SKM-1 treated with dmso at 0.1 percent for 144 hours (cell line): ENCODE measurements around the gene TWIST2.

Experiments used
- DNase-seq: peaks from one replicate; lab custom pipeline; 2025; ENCODE audit not compliant: unreplicated experiment; lab: John Stamatoyannopoulos, UW

The TWIST2 gene

DNA sequence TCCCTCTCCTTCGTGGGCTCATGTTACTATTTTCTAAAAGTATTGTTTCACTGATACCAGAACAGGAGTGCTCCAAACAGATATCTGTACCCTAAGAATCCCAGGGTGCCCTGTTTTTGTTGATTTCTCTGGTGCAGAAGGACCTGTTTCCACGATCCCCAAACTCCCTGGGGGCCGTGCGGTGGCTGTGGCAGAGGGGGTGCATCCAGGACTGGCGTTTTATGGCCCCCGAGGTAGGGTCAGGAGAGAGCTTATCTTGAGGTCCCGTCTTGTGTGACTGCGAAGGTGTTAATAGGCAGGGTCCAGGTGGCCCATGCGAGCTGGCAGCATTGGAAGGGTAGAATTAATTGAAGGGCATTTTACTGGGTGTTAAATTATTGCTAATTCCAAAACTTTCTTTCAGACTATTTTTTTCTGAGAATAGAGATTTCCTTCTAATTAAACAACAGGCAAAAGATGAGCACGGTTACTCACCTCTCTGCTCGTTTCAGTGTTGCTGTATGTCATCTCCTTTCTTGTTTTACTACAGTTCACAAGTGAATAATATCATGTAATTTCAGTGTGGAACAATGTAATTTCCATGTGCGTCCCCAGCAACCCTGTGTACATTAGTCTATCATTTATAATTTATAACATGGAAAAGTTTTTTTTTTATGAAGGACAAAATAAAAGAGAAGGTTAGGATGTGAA is 8.2 kb downstream of the TWIST2 start:
- DNase-seq = no peak

DNA sequence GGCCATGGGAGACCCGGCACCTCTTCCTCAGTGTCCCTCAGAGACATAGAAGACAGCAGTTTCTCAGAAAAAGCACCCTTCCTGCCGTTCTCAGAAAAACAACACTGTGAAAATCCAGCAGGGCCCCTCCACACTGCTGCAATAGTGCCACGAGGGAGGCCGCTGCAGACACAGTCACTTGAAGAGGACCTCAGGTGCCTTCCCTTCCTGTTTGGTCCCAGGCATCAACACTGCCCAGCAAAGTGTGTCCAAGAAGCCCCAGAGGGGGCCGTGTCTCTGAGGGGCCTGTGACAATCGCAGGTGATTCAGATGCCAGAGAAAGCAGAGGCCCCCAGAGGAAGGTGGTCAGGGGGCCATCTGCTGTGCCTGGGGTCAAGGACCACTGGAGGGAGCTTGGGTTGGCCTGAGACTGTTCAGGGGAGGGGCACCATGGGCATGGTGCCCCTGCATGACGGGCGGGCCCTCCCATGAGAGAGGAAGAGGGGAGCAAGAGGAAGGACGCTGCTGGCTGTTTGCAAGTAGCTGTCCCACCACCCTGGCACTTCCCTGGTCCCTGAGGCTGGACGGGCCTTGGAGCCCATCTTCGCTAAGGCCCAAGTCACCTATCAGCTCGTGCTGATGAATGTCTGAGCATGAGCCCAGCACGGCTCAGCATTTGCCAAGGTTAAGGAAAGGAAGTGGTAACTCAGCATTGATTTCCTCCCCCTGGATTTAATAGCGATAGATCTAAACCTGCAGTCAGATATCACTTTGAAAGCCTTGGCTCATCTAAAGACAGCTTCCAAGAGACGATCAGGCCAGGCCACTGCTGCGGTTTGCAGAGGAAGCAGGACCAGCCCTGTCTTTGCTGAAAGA is 9.1 kb downstream of the TWIST2 start:
- DNase-seq = no peak

DNA sequence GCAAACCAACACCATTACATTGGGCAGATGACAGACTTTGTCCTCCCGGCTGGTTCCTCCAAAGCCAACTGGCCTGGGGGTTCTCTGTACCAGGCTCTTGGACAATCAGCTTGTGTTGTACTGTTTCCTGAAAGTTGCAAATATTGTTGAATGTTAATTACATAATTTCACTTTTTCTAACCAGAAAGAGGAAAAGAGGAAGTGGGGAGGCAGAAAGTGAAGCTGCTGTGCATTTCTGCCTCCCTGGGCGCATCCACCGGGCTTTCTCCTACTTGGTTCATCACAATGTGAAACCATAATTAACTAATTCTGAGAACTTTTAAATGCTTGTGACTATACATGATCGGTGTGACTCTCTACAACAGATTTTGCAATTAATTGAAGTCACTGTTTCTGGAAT is 10.1 kb downstream of the TWIST2 start:
- peak; percentile 34 for DNase-seq

DNA sequence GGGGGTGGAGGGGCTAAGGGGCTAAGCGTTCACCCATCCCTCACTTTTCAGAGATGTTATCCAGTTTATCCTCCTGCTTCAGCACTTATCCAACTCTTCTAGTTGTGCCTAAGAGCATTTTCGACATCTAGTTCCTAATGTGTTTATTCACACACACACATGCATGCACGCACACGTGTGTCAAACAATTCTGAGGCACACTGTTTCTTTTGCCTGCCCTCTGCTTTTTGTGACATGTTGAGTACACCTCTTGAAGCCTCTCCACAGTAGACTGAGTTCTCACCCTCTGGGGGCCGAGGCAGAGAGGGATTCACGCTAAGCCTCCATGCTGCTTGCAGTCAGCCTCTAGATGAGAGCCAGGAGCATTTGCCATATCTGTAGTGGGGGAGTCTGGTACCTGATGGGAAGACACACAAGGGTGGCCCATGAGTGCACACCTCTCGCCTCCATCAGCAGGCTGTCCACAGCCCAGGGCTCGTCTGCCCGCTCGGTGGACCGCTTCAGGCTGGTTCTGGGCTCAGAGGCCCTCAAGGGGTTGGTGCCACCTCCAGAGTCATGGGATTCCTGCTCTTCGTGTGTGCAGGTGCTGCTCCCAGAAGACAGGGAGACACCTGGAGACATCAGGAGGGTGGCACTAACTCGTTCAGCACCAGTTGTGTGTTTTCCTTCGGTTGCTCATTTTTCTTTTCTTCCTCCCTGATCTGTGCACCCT is 11.9 kb downstream of the TWIST2 start:
- no peak for DNase-seq

DNA sequence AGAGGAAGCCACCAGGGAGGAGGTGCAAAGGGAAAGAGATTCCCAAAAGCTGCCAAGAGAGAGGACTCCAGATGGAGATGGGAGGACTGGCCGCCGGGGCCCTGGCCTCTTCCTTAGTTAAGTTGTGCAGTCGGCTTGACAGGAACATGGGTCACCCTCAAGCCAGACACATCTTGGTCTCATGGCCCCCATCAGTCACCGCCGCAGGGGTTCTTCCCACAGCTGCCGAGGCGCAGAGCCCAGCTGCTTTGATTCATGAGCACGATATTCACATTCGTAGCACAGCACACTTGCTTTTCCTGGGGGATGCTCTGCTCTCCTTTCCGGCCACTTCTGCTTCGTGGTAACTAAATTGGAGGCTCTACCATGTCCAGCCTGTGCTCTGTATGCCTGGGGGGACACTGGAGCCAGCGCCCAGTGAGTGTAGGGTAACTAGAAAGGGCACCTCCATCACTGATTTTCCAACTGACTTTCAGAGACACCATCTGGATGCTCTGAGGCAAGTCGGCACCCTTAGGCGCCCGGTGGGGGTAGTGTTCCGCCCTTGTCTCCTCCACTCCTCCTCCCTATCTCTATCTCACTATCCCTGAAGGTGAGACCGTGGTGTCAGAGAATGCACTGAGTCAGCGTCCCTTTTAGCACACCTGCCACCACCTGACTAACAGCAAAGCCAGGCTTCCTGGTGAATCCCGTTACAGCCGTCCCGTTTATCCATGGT is 13.3 kb downstream of the TWIST2 start:
- no peak for DNase-seq

DNA sequence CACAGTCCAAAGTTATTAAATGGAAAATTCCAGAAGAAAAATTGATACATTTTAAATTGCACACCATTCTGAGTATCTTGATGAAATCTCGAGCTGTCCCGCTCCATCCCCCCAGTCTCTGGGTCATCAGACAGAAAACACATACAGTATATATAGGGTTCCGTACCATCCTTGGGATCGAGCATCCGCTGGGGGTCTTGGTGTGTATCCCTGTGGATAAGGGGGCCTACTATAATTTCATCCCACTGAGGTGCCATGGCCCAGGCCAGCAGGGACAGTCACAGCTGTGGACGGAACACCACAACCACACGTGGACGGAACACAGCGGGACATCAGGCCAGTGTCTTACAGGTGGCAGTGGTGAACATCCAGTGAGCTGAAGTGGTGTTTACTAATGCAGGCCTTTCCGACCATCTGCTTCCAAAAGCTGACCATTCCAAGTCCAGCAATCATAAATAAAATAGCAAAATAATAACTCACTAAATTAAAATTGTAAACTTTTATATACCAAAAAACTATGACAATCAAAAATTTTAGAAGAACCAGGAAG is 14.0 kb downstream of the TWIST2 start:
- DNase-seq = no peak

DNA sequence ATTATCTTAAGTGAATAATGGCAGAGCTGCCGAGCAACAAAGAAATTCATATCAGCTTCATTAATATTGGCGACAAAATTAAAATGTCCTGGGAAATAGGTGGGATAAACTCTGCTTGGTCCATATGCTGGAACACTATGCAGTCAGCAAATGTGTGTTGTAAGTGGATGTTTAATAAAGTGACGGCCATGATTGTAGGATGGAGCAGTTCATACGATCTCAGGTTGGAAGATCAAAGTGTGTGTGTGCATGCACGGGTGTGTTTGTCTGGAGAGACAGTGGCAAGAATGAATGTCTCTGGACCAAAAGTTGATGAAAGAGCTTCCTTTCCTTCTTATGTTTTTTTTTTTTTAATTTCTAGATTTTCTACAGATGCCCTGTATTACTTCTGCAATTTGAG is 14.8 kb downstream of the TWIST2 start:
- DNase-seq = no peak

DNA sequence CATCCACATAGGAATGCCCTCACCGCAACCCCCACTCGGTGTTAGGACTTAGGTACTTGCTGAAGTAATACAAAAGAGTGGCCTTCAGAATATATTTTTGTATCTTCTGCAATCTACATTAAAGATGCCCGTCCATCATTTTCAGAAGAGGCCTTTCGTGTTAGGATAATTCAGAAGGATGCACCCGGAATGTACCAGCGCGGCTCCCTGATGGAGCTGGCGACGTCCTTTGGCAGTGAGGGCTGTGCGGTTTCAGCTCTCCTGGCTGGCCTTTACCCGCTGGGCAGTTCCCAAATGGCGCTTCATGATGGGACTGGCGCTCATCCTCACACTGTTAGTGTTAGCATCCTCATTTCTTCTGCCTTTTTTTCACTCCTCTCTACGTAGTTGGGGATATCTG is 15.3 kb downstream of the TWIST2 start:
- no peak for DNase-seq

DNA sequence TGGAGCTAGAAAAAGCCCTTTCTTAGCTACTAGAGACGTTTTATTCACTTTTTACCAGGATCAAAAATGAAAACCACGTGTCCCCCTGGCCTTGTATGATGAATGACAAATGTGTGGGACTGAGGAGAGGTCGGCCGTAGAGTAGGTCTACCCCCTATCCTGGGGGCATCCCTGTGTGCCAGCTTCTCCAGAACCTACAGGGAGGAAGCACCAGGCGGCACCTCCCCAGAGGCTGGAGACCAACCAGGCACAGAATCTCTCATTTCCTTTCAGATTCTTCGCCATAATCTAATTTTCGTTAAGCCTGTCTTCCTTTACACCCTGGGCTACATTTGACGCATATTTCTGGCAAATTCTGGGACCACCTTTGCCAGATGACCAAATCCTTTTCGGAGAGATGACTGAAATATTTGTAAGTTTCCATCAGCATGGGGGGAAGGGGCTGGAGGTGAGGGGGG is 15.9 kb downstream of the TWIST2 start:
- DNase-seq = no peak

DNA sequence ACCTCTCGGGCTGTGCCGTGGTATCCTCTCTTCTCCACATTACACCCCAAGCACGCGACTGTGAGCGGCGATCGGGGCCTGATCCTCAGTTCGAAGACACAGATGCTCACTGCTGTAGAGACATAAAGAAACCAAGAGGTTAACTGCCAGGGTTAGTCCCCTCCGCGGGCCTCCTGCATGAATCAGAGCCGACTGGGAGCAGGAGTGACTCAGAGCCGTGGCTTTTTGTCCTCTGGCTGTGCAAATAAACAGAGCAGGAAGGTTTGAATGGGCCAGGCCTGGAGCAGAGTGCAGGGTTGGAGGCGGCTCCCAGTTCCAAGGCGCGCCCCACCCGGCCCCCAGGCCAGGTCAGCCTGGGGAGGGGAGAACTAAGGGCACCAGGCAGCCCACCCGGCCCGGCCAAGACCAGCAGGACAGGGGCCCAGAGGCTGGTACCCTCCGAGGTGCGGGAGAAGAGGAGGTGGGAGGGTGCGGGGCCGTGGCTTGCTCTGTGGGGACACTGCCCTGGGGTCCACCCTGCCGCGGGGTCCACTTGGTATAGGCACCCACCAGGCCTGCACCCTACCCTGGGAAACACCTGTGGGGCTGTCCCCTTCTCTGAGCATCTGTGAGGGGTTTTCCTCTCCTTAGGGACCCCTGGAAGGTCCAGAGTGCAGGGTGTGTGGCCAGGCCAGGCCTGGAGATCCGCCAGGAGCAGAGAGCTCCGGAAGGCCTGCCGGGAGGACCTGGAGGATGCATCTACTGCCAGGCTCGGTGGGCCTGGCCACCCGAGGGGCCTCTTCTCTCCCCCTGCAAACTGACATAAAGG is 16.5 kb downstream of the TWIST2 start:
- no peak for DNase-seq

DNA sequence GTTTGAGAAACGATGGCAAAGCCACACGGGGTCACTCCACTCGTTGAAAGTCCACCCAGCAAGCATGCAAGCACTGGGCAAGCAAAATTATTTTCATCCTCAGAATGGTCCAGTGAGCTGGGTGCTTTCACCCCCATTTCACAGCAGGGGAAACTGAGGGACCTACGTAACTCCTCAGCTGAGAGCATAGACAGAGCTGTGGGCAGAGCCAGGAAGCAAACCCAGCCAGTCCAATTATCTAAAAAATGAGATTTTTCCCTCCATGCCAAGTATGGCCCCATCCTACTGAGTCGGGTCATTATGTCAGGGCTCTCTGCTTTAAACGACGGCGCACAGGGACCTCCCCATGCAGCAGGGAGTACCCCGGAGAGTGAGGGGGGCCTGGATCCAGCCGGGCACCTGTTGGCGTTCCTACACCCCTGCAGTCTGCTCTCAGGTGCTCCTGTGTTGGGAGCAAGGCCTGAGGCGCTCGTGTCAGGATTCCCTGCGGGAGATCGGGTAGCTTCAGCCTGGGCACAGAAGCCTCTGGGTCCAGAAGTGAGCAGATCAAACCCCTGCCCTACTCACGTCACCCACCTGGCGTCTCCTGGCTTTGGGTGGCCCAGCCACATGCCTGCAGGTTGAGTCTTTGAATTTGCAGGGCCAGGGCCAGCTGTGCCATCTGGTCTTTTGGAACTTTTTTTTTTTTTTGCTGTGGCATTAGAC is 17.3 kb downstream of the TWIST2 start:
- DNase-seq = no peak

DNA sequence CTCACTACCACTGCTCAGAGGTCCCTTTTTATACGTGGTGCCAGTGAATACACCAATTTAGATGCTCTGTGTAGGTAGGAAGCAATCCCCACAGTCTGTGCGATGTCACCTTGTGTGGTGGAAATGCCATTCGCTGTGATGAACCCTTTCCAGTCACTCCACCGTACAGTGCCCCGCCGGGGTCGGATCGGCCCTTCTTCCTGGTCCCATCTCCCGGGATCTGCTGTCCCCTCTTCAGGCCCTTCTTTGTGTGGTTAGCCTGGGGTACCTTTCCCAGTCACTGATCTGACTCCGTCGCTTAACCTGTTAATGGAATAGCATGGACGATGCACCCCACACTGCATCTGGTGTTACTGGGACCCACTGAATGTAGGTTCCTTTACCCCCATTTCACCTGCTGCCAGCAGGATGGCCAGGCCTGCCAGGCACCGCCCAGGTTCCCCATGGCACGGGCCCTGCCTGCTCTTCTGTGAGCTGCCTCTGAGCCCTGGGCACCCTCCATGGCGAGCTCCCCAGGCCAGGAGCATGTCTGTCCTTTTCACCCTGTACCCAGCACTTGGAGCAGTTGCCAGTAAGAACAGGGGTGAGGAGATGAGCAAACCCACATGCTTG is 18.0 kb downstream of the TWIST2 start:
- no peak for DNase-seq

DNA sequence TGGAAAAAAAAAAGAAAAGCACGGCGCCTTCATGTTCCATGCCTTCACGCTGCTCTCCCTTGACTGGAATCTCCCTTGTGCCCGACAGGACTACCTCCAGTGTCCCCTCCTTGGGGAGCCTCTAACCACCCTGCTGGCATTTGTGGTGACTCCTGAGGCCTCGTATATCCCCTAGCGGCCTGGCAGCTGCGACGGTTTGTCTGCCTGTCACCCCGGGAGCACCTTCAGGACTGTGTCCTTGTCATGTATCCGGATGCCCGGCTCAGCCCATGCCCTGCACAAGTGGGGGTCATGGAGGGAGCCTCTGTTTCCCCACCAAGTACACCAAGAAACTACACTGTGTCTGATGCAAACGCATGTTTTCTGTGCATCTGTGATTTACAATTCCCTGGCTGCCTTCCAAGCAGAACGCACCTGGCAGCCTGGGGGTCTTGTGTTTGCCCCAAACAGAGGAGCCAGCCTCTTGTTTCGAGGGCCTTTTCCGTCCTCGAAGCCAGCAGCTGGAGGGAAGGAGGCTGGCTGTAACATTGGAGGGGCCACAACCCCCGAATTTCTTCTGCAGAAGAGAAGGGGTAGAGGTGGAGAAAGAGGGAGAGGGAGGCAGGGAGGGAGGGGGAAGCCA is 18.9 kb downstream of the TWIST2 start:
- no peak for DNase-seq

DNA sequence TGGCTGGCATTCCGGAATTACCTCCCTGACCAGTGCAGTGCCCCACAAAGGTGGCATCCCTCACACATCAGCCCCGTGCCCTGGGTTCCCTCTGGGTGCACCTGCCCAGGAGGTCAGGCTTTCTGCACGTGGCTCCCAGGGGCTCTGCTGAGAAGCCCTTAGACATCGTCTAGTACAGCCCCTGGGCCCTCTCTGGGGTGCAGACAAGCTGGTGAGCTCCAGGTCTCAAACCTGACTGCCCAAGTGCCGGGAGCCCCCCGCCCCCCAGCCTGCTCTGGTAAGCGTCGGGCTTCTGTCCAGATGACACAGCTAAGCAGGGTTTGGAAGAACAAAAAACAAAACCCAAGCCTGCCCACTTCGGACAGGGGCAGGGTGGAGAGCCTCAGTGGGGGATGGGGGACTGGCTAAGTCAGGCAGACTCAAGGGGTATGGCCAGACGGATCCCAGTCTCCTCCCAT is 20.2 kb downstream of the TWIST2 start:
- no peak for DNase-seq

DNA sequence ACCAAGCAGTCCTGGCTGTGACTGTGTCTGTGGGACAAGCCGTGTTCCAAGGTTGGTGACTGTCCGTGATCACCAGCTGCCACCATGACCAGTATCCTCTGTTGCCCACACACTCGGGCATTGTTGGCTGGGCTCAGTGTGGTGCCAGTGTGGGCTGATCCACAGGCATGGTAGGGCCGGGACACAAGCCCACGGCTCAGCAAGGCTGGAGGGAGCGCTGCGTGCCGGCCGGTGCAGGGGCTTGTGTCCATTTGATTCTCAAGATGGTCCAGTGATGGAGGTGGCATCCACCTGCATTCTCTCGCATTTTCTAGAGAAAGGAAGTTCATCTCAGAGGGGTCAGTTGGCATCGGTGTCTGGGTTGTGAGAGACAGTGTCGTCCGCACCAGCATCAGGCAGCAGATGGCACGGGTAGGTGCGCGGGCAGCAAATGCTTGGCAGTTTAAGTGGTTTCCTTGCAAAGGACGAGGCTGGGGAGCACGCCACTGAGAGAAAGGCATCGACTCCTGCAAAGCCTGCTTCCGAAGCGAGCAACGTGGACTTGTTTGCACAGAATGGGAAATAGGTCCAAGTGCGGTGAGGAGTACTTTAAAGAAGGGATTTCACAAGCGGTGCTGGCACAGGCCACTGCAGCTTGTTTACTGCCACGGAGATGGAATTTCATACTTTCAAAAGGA is 20.9 kb downstream of the TWIST2 start:
- no peak for DNase-seq

DNA sequence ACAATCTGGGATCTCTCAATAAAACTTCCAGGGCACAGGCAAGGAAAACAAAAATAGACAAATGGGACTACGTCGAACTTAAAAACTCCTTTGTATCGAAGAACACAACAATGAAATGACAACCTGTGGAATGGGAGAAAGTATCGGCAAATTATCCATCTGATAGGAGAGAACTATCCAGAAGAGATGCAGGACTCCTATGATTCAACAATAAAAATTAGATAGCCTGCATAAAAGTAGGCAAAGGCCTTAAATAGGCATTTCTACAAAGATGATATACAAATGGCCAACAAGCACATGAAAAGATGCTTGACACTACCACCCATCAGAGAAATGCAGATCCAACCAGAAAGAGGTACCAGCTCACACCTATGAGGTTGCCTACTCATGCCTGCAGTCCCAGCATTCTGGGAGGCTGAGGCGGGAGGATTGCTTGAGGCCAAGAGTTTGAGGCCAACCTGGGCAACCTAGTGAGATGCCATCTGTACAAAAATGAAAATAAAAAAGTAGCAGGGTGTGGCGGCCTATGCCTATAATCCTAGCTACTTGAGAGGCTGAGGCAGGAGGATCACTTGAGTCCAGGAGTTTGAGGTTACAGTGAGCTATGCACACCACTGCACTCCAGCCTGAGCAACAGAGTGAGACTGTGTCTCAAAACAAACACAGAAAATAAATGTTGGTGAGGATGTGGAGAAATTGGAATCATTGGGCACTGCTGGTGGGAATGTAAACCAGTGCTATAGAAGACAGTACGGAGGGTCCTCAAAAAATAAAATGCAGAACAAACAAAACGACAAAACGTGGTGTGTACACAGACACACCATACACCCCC is 21.6 kb downstream of the TWIST2 start:
- DNase-seq = no peak

DNA sequence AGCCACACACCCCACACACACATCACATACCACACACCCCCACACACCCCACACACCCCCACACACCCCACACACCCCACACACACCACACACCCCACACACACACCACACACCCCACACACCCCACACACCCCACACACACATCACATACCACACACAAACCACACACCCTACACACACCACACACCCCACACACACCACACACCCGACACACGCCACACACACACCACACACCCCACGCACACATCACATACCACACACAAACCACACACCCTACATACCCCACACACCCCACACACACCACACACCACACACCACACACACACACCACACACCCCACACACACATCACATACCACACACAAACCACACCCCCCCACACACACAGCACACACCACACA is 22.4 kb downstream of the TWIST2 start:
- DNase-seq = no peak
